SJSA1 (cell line): ENCODE results near the gene PLPPR1. TPM values are rescaled to one million over a fixed set of nuclear protein-coding genes. Genes with fewer than 3 reads are reported as not detected.
"Not testable (repeated sequence)": the region's sequence is repeated elsewhere in the genome, so short reads cannot be mapped to it uniquely, and the experiment has no call there.

Source experiments
- DNase-seq, 2 experiments: peaks; one replicate each; pipeline ENCODE4 v3.0.0-alpha.2; 2015 to 2020; ENCODE audit warnings: low spot score in 2 of 2, low read depth in 1 of 2
- H3K27ac ChIP-seq: fragments of 250-450 bp; sonication (Bioruptor Pico); 2 replicates; pipeline ENCODE4 v1.5.1; 2020; ENCODE audit warnings: mild to moderate bottlenecking, moderate library complexity
- H3K27me3 ChIP-seq: fragments of 250-450 bp; sonication (Bioruptor Pico); replicated peaks from 2 replicates; pipeline ENCODE4 v1.5.1; 2020; ENCODE audit warnings: mild to moderate bottlenecking, moderate library complexity
- H3K36me3 ChIP-seq: fragments of 250-450 bp; sonication (Bioruptor Pico); 2 replicates; pipeline ENCODE4 v1.5.1; 2020; ENCODE audit warnings: mild to moderate bottlenecking
- H3K4me1 ChIP-seq: fragments of 250-450 bp; sonication (Bioruptor Pico); replicated peaks from 2 replicates; pipeline ENCODE4 v1.6.1; 2021; ENCODE audit warnings: mild to moderate bottlenecking
- H3K4me3 ChIP-seq: fragments of 250-450 bp; sonication (Bioruptor Pico); 2 replicates; pipeline ENCODE4 v1.5.1; 2020; ENCODE audit warnings: mild to moderate bottlenecking
- H3K9me3 ChIP-seq: fragments of 250-450 bp; sonication (Bioruptor Pico); replicated peaks from 2 replicates; pipeline ENCODE4 v1.5.1; 2020; ENCODE audit warnings: mild to moderate bottlenecking
- total RNA-seq: library from RNA; depleted of rRNA; stranded (reverse); fragments of >200 nt; shearing (Covaris generic); gene quantifications from 2 replicates; pipeline ENCODE4 v1.2.3, GENCODE V29; 2014

PLPPR1 gene
- total RNA-seq, 1 experiment from 2014 or later: not detected

GRCh38 chr9:101029315-101030085 is 973 bp downstream of the PLPPR1 start:
- H3K27ac ChIP-seq: no peak overlapping the region
- H3K9me3 ChIP-seq: no peaks in the 10 kb centered on the region
- no peak overlapping the region for H3K4me3 ChIP-seq
- no peaks in the 10 kb centered on the region for H3K36me3 ChIP-seq
- peaks cover 5% of the 10 kb centered on the region; the same call in 1 of the 2 replicates for H3K4me1 ChIP-seq
- peaks cover 47% of the 10 kb centered on the region for H3K27me3 ChIP-seq
- no peak for DNase-seq

GRCh38 chr9:101030086-101030391 is 1.5 kb downstream of the PLPPR1 start:
- Histone ChIP-seq H3K27ac (no peak overlapping the region), H3K9me3 (no peaks in the 10 kb centered on the region), H3K4me1 (peaks cover 5% of the 10 kb centered on the region; the same call in 1 of the 2 replicates), H3K36me3 (no peaks in the 10 kb centered on the region), H3K4me3 (no peak overlapping the region), H3K27me3 (peaks cover 49% of the 10 kb centered on the region)
- DNase-seq: no peak

GRCh38 chr9:101032426-101032825 is 3.9 kb downstream of the PLPPR1 start:
- peaks cover 47% of the 10 kb centered on the region for H3K27me3 ChIP-seq
- no peak overlapping the region for H3K4me3 ChIP-seq
- DNase-seq: no peak
- H3K36me3 ChIP-seq: no peaks in the 10 kb centered on the region
- no peak overlapping the region for H3K27ac ChIP-seq
- peaks cover 5% of the 10 kb centered on the region; the same call in 1 of the 2 replicates for H3K4me1 ChIP-seq
- no peaks in the 10 kb centered on the region for H3K9me3 ChIP-seq

- Histone ChIP-seq H3K27ac (no peak overlapping the region), H3K27me3 (peaks cover 31% of the 10 kb centered on the region), H3K4me3 (no peak overlapping the region), H3K4me1 (no peaks in the 10 kb centered on the region; the same call in 1 of the 2 replicates), H3K9me3 (no peaks in the 10 kb centered on the region), H3K36me3 (no peaks in the 10 kb centered on the region)
- no peak for DNase-seq
Observed at GRCh38 chr9:101034222-101034621, 5.7 kb downstream of the PLPPR1 start.

GRCh38 chr9:101035098-101035497 is 6.6 kb downstream of the PLPPR1 start:
- no peak overlapping the region for H3K27ac ChIP-seq
- no peaks in the 10 kb centered on the region for H3K4me1 ChIP-seq
- no peak for DNase-seq
- H3K27me3 ChIP-seq: peaks cover 23% of the 10 kb centered on the region
- H3K36me3 ChIP-seq: no peaks in the 10 kb centered on the region
- no peaks in the 10 kb centered on the region for H3K9me3 ChIP-seq
- no peak overlapping the region for H3K4me3 ChIP-seq

- H3K27me3 ChIP-seq: peaks cover 8% of the 10 kb centered on the region
- no peaks in the 10 kb centered on the region for H3K9me3 ChIP-seq
- H3K4me3 ChIP-seq: no peak overlapping the region
- H3K27ac ChIP-seq: no peak overlapping the region
- no peak for DNase-seq
- no peaks in the 10 kb centered on the region for H3K4me1 ChIP-seq
- H3K36me3 ChIP-seq: no peaks in the 10 kb centered on the region
Observed at GRCh38 chr9:101037430-101037829, 8.9 kb downstream of the PLPPR1 start.

- H3K27me3 ChIP-seq: peaks cover 6% of the 10 kb centered on the region
- H3K4me3 ChIP-seq: no peak overlapping the region
- no peaks in the 10 kb centered on the region for H3K4me1 ChIP-seq
- H3K9me3 ChIP-seq: no peaks in the 10 kb centered on the region
- H3K27ac ChIP-seq: no peak overlapping the region
- no peaks in the 10 kb centered on the region for H3K36me3 ChIP-seq
- no peak for DNase-seq
Observed at GRCh38 chr9:101038488-101038887, 10.0 kb downstream of the PLPPR1 start.

GRCh38 chr9:101039581-101039980 is 11.1 kb downstream of the PLPPR1 start:
- H3K4me1 ChIP-seq, H3K27me3 ChIP-seq, H3K36me3 ChIP-seq, H3K9me3 ChIP-seq, H3K27ac ChIP-seq, DNase-seq, H3K4me3 ChIP-seq: not testable (repeated sequence)

- Histone ChIP-seq H3K27me3 (no peaks in the 10 kb centered on the region), H3K4me3 (no peak overlapping the region)
- no peak for DNase-seq
Observed at GRCh38 chr9:101047848-101048397, 19.4 kb downstream of the PLPPR1 start.

GRCh38 chr9:101050650-101051049 is 22.1 kb downstream of the PLPPR1 start:
- H3K36me3 ChIP-seq: no peaks in the 10 kb centered on the region

More at GRCh38 chr9:101047848-101048397, 19.4 kb downstream of the PLPPR1 start:
- no peaks in the 10 kb centered on the region for H3K36me3 ChIP-seq
- H3K9me3 ChIP-seq: no peaks in the 10 kb centered on the region
- no peak overlapping the region for H3K27ac ChIP-seq
- no peaks in the 10 kb centered on the region for H3K4me1 ChIP-seq

GRCh38 chr9:101054657-101055056 is 26.1 kb downstream of the PLPPR1 start:
- H3K36me3 ChIP-seq: no peaks in the 10 kb centered on the region
- DNase-seq: no peak
- no peaks in the 10 kb centered on the region for H3K4me1 ChIP-seq
- no peaks in the 10 kb centered on the region for H3K27me3 ChIP-seq
- H3K9me3 ChIP-seq: no peaks in the 10 kb centered on the region
- no peak overlapping the region for H3K27ac ChIP-seq
- no peak overlapping the region for H3K4me3 ChIP-seq

More at GRCh38 chr9:101050650-101051049, 22.1 kb downstream of the PLPPR1 start:
- no peak for DNase-seq
- Histone ChIP-seq H3K27ac (no peak overlapping the region), H3K4me3 (no peak overlapping the region), H3K27me3 (no peaks in the 10 kb centered on the region), H3K4me1 (no peaks in the 10 kb centered on the region), H3K9me3 (no peaks in the 10 kb centered on the region)

GRCh38 chr9:101055516-101055915 is 27.0 kb downstream of the PLPPR1 start:
- Histone ChIP-seq H3K4me1 (no peaks in the 10 kb centered on the region), H3K4me3 (no peak overlapping the region), H3K27me3 (no peaks in the 10 kb centered on the region), H3K9me3 (no peaks in the 10 kb centered on the region), H3K36me3 (no peaks in the 10 kb centered on the region), H3K27ac (no peak overlapping the region)
- no peak for DNase-seq

- no peak overlapping the region for H3K27ac ChIP-seq
- no peaks in the 10 kb centered on the region for H3K27me3 ChIP-seq
- no peak for DNase-seq
- H3K4me3 ChIP-seq: no peak overlapping the region
- H3K9me3 ChIP-seq: no peaks in the 10 kb centered on the region
- H3K36me3 ChIP-seq: no peaks in the 10 kb centered on the region
- H3K4me1 ChIP-seq: no peaks in the 10 kb centered on the region
Observed at GRCh38 chr9:101062686-101063085, 34.2 kb downstream of the PLPPR1 start.

GRCh38 chr9:101063192-101063591 is 34.7 kb downstream of the PLPPR1 start:
- Histone ChIP-seq H3K27me3 (no peaks in the 10 kb centered on the region), H3K4me3 (no peak overlapping the region), H3K27ac (no peak overlapping the region), H3K4me1 (no peaks in the 10 kb centered on the region), H3K9me3 (no peaks in the 10 kb centered on the region), H3K36me3 (no peaks in the 10 kb centered on the region)
- DNase-seq: no peak
